Osteoblast (primary cell): ENCODE data around the gene S100A1. TPM values are rescaled to one million over a fixed set of nuclear protein-coding genes. Genes with fewer than 3 reads are reported as not detected.

Source experiments
- DNase-seq: peaks from one replicate; pipeline ENCODE4 v3.0.0; 2011; ENCODE audit warnings: low spot score, mixed read lengths; ENCODE audit not compliant: insufficient read length; ENCODE audit errors: missing footprints
- H2AFZ ChIP-seq: 2 replicates; pipeline ENCODE4 v1.6.0; 2011; ENCODE audit warnings: mild to moderate bottlenecking, low read length
- H3K27ac ChIP-seq: 2 replicates; pipeline ENCODE4 v1.5.1; 2011; ENCODE audit warnings: mild to moderate bottlenecking, low read depth, low read length, moderate library complexity
- H3K27me3 ChIP-seq: 2 replicates; pipeline ENCODE4 v1.6.0; 2012; ENCODE audit warnings: mild to moderate bottlenecking, control low read depth, inconsistent platforms, low read length, moderate library complexity; ENCODE audit not compliant: insufficient read depth
- H3K36me3 ChIP-seq: 2 replicates; pipeline ENCODE4 v1.5.1; 2011; ENCODE audit warnings: mild to moderate bottlenecking, low read length, control low read depth, moderate library complexity; ENCODE audit not compliant: insufficient read depth
- H3K4me1 ChIP-seq: 2 replicates; pipeline ENCODE4 v1.5.1; 2011; ENCODE audit warnings: mild to moderate bottlenecking, low read length, control low read depth, moderate library complexity; ENCODE audit not compliant: insufficient read depth
- H3K4me2 ChIP-seq: 2 replicates; pipeline ENCODE4 v1.6.0; 2011; ENCODE audit warnings: mild to moderate bottlenecking, low read length; ENCODE audit not compliant: insufficient read depth
- H3K4me3 ChIP-seq: fragments of 200-600 bp; sonication (generic); 3 replicates; pipeline ENCODE4 v1.5.1; 2012; ENCODE audit warnings: mild to moderate bottlenecking, low read length, inconsistent platforms; ENCODE audit not compliant: insufficient read depth
- H3K79me2 ChIP-seq: 2 replicates; pipeline ENCODE4 v1.6.0; 2012; ENCODE audit warnings: mild to moderate bottlenecking, low read length, control low read depth, inconsistent platforms; ENCODE audit not compliant: insufficient read depth
- H3K9me3 ChIP-seq: 2 replicates; pipeline ENCODE4 v1.5.1; 2011; ENCODE audit warnings: low read depth, low read length, control low read depth
- H4K20me1 ChIP-seq: 2 replicates; pipeline ENCODE4 v1.6.0; 2012; ENCODE audit warnings: mild to moderate bottlenecking, low read length, control low read depth; ENCODE audit not compliant: insufficient read depth
- total RNA-seq: library from RNA; depleted of rRNA; stranded (reverse); fragments of >200 nt; gene quantifications from 2 replicates; pipeline ENCODE4 v1.2.3, GENCODE V29; 2012
- TF ChIP-seq, protein P1 (sequence below): IDR thresholded peaks from 2 replicates; pipeline ENCODE4 v1.5.1; 2011; ENCODE audit warnings: mild to moderate bottlenecking, low read depth, low read length, moderate library complexity; ENCODE audit errors: extremely low read depth

S100A1 gene
- total RNA-seq, 1 donor = not detected

DNA sequence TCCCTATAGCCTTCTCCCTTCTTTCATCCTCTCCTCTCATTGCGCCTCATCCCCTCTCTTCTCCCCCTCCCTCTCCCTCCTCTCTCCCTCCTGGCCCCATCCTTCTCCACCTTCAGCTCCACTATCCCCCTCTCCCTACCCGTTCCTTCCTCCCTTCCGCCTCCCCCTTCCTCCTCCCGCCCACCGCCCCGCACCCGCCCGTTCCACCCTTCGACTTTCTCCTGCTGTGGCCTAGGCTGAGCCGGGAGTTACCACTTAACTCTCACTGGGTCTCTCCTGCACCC lies 51.8 kb downstream of the S100A1 start:
- Histone ChIP-seq H3K27me3 (peaks cover 47% of the 10 kb centered on the region), H3K79me2 (no peaks in the 10 kb centered on the region)
- DNase-seq = peak; percentile 63

More for the DNA sequence above, 51.8 kb downstream of the S100A1 start:
- Histone ChIP-seq H4K20me1 (no peaks in the 10 kb centered on the region), H3K4me2 (peak overlapping the region; percentile 79), H3K4me1 (peaks cover 11% of the 10 kb centered on the region), H3K4me3 (no peak overlapping the region), H3K27ac (no peak overlapping the region), H3K36me3 (no peaks in the 10 kb centered on the region), H3K9me3 (no peaks in the 10 kb centered on the region), H2AFZ (no peak overlapping the region)
- TF ChIP-seq, protein P1, sequence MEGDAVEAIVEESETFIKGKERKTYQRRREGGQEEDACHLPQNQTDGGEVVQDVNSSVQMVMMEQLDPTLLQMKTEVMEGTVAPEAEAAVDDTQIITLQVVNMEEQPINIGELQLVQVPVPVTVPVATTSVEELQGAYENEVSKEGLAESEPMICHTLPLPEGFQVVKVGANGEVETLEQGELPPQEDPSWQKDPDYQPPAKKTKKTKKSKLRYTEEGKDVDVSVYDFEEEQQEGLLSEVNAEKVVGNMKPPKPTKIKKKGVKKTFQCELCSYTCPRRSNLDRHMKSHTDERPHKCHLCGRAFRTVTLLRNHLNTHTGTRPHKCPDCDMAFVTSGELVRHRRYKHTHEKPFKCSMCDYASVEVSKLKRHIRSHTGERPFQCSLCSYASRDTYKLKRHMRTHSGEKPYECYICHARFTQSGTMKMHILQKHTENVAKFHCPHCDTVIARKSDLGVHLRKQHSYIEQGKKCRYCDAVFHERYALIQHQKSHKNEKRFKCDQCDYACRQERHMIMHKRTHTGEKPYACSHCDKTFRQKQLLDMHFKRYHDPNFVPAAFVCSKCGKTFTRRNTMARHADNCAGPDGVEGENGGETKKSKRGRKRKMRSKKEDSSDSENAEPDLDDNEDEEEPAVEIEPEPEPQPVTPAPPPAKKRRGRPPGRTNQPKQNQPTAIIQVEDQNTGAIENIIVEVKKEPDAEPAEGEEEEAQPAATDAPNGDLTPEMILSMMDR = no peak

Other genes starting within 250 kb of the S100A1 start
- gene S100A8, start 237.4 kb upstream of the S100A1 start, total RNA-seq = not detected in 2 replicates
- not detected in 2 replicates for gene S100A7A, start 211.9 kb upstream of the S100A1 start, total RNA-seq
- not detected in 2 replicates for gene S100A7, start 167.8 kb upstream of the S100A1 start, total RNA-seq
- 1,187 and 1,317 TPM in 2 replicates for gene S100A6, start 92.4 kb upstream of the S100A1 start, total RNA-seq
- gene S100A5, start 87.5 kb upstream of the S100A1 start, total RNA-seq = not detected in 2 replicates
- gene S100A4, start 82.6 kb upstream of the S100A1 start, total RNA-seq = 21.5 and 63.0 TPM in 2 replicates
- gene S100A3, start 79.2 kb upstream of the S100A1 start, total RNA-seq = 4.4 and 7.6 TPM in 2 replicates
- gene S100A2, start 62.6 kb upstream of the S100A1 start, total RNA-seq = 1.8 and 2.1 TPM in 2 replicates
- 160 and 190 TPM in 2 replicates for gene S100A16, start 15.3 kb upstream of the S100A1 start, total RNA-seq
- gene S100A14, start 12.1 kb upstream of the S100A1 start, total RNA-seq = 0.36 TPM in 1 of 2 replicates, not detected in the other
- gene S100A13, start 929 bp upstream of the S100A1 start, total RNA-seq = 121 and 165 TPM in 2 replicates
- 38.9 and 40.9 TPM in 2 replicates for gene CHTOP, start 5.6 kb downstream of the S100A1 start, total RNA-seq
- 53.6 TPM in 2 replicates for gene SNAPIN, start 30.3 kb downstream of the S100A1 start, total RNA-seq
- 130 and 142 TPM in 2 replicates for gene ILF2, start 42.6 kb downstream of the S100A1 start, total RNA-seq
- under 0.01 TPM in 1 of 2 replicates, not detected in the other for gene NPR1, start 50.3 kb downstream of the S100A1 start, total RNA-seq
- 42.4 and 42.7 TPM in 2 replicates for gene INTS3, start 99.6 kb downstream of the S100A1 start, total RNA-seq
- 9.4 and 13.8 TPM in 2 replicates for gene SLC27A3, start 147.0 kb downstream of the S100A1 start, total RNA-seq